GM10248 (cell line): Measurements from ENCODE around the gene MYO1C.
A peak's percentile ranks its signal among the peaks of the same experiment; 100 is the strongest.
"Not testable (repeated sequence)": the region's sequence is repeated elsewhere in the genome, so short reads cannot be mapped to it uniquely, and the experiment has no call there.

ENCODE experiments used
- CTCF ChIA-PET: fragments of 300-600 bp; sonication (Branson Sonifier 250); formaldehyde crosslinking; extraction: SDS; loops from one replicate; lab custom pipeline; 2021; ENCODE audit warnings: antibody characterized with exemption; lab: Yijun Ruan, JAX
- POLR2A ChIA-PET: fragments of 350-650 bp; sonication (Branson Sonifier 250); formaldehyde crosslinking; extraction: SDS; loops from one replicate; lab custom pipeline; 2020; ENCODE audit warnings: antibody characterized with exemption; lab: Yijun Ruan, JAX
- DNase-seq: peaks from one replicate; pipeline ENCODE4 v3.0.0; 2012; ENCODE audit errors: extremely low spot score
- TF ChIP-seq, protein P1 (sequence below): IDR thresholded peaks from 2 replicates; pipeline ENCODE4 v1.5.1; 2012; ENCODE audit warnings: mild to moderate bottlenecking, low read depth; ENCODE audit errors: extremely low read depth, missing control alignments, control extremely low read depth

Gene MYO1C

DNA sequence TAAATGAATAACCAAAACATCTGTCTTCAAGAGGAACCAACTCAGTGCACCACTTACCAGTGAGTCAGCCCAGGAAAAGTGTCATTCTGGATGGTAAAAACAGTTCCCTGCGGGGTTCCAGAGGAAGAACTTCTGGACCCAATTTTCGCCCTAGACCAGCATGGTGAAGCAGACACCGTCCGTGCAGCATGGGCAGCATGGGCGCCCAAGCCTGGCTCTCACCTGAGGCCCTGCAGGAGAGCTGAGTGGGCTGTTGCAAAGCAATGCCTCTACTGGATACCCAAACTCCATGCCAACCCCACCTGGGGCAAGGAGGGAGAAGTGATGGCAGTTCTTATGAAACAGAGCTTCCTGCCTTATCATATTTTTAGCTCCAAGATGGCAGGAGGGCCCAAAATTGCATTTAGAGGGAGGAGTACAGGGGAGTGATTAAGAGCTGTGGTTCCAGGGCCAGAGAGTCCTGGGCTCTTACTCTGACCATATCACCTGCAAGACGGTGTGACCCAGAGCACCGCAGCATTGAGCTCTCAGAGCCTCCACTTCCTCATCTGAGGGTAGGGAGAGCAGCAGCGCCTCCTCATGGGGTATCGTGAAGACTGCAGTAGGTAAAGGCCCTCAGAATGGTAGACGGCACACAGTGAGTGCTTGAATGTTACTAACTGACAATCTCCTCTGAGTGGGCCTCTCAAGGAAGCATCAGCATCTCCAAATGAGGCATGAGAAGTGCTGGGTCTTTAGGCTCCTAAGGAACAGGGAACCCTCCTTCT, 40.5 kb upstream of the MYO1C start:
- POLR2A ChIA-PET = no interaction called here
- peak; percentile 42 for DNase-seq
- TF ChIP-seq, protein P1, sequence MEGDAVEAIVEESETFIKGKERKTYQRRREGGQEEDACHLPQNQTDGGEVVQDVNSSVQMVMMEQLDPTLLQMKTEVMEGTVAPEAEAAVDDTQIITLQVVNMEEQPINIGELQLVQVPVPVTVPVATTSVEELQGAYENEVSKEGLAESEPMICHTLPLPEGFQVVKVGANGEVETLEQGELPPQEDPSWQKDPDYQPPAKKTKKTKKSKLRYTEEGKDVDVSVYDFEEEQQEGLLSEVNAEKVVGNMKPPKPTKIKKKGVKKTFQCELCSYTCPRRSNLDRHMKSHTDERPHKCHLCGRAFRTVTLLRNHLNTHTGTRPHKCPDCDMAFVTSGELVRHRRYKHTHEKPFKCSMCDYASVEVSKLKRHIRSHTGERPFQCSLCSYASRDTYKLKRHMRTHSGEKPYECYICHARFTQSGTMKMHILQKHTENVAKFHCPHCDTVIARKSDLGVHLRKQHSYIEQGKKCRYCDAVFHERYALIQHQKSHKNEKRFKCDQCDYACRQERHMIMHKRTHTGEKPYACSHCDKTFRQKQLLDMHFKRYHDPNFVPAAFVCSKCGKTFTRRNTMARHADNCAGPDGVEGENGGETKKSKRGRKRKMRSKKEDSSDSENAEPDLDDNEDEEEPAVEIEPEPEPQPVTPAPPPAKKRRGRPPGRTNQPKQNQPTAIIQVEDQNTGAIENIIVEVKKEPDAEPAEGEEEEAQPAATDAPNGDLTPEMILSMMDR = peak; percentile 38
- CTCF ChIA-PET = interaction anchor here (0.7 to 2.4 kb wide), 24 partner anchors 9 to 411 kb away, joined by 3 to 20 read pairs (median 4); partner anchors contain the start of gene INPP5K

DNA sequence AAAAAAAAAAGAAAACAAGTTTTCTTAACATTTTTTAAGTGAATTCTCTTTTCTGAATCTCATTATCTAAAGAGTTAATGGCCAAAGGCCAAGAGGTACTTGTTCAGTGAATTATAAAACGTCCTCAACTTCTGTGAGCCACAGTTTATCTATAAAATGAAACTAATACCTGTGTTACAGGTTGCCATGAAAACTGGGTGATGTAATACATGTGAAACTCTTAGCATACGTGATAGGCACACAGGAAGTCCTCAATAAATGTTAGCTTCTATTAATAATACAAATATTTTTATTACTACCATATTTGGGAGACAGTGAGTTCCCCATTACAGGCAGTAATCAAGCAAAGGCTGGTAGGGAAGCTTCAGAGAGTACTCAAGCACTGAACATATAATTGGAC, 37.4 kb upstream of the MYO1C start:
- DNase-seq = no peak
- POLR2A ChIA-PET = no interaction called here

DNA sequence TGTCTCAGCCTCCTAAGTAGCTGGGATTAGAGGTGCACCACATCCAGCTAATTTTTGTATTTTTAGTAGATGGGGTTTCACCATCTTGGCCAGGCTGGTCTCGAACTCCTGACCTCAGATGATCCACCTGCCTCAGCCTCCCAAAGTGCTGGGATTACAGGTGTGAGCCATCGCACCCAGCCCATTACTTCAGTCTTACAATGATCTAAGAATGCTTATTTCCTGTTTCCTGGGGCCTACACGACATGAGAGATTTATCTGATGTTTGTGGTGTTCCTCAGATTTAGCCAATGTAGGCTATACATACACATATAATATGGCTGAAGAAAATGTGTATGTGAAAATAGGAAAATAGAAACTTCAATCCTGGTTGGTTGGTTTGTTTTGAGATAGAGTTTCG, 34.4 kb upstream of the MYO1C start:
- CTCF ChIA-PET, DNase-seq: not testable (repeated sequence)
- POLR2A ChIA-PET = interaction anchor here (0.5 kb wide), 1 partner anchor 12 kb away, joined by 4 read pairs; no protein-coding TSS in a partner anchor

More for the DNA sequence above, 37.4 kb upstream of the MYO1C start:
- CTCF ChIA-PET = interaction anchor here (1.0 kb wide), 1 partner anchor 45 kb away, joined by 3 read pairs; no protein-coding TSS in a partner anchor
- TF ChIP-seq, protein P1 = no peak

DNA sequence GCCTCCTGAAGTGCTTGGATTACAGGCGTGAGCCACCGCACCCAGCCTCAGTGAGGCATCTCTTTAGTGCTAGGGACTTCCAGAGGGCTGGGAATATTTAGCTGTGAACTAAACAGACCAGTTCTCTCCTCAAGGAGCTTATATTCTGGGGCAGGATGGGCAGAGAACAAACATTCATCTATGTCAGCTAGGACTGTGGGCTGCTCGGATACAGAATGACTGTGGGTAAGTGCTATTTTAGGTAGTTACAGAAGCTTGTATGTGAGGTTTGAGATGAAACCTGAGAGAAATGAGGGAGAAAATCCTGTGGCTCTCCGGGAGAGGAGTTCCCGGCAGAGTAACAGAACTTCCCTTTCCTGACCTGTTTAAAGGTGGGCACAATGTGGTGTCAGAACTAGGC, 30.1 kb upstream of the MYO1C start:
- TF ChIP-seq, protein P1 = no peak
- ChIA-PET POLR2A (no interaction called here), CTCF (interaction anchor here (1.0 kb wide), 1 partner anchor 11 kb away, joined by 4 read pairs; no protein-coding TSS in a partner anchor)
- DNase-seq = no peak

DNA sequence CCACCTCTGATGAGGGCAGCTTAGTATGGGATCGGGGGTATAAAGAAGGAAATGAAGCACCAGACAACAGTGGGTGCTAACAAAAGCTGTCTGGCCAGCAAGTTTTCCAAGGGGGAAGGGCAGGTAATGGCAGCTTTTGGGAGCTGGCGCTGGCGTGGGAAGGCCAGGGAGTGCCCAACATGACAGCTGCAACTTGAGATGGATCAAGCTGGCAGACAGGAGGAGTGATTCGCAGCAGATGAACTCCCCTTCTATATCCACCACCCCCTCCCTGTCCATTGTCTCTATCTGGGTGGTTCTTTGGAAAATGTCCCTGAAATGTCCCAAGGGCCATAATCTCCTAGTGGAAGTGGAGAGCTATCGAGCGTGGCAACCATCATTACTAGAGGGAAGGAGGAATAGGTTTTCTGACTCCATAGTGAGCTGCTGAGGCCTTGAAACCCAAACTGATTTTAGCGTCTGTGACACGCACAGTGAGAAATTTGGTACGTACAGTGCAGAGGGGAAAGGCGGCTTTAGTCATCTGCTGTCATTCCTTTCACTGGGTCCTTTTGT, 28.7 kb upstream of the MYO1C start:
- TF ChIP-seq, protein P1 = no peak
- DNase-seq = no peak
- ChIA-PET POLR2A (no interaction called here), CTCF (interaction anchor here (1.1 to 3.3 kb wide), 4 partner anchors 11 to 159 kb away, joined by 3 to 8 read pairs (median 6); no protein-coding TSS in a partner anchor)

DNA sequence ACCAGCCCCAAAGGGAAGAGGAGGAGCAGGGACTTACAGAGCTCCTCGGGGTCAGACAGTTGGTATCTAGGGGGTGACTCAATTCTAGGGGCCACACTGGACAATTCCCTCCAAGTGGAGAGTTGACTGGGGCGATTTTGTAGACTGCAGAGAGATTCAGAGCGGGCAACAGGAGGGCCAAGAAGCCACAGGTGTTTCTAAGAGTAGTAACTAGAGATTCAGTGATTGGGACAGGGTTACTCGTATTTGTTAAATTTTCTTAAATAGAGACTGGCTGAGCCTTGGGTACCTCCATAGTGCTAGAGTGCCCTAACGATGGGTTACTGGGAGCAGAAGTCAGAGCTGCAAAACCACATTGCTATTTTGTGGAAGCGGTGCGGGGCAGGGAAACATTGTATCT, 27.2 kb upstream of the MYO1C start:
- ChIA-PET POLR2A (interaction anchor here (0.5 kb wide), 1 partner anchor 87 kb away, joined by 6 read pairs; no protein-coding TSS in a partner anchor), CTCF (interaction anchor here (1.1 to 3.3 kb wide), 7 partner anchors 10 to 154 kb away, joined by 3 to 13 read pairs (median 6); no protein-coding TSS in a partner anchor)
- no peak for DNase-seq
- TF ChIP-seq, protein P1 = no peak
